ENCODE measurements around the gene MAP2K5. TPM values are rescaled to one million over a fixed set of nuclear protein-coding genes. Genes with fewer than 3 reads are reported as not detected.
"Not testable (repeated sequence)": the region's sequence is repeated elsewhere in the genome, so short reads cannot be mapped to it uniquely, and the experiment has no call there.

MAP2K5 gene
- polyA plus RNA-seq, 1 donor from 2014 or later: 15.2 TPM

GRCh38 chr15:67613708-67614107 lies 71.2 kb downstream of the MAP2K5 start:
- H3K9me3 Mint-ChIP-seq: no peaks in the 10 kb centered on the region
- no peak overlapping the region for H3K27ac Mint-ChIP-seq
- no peak overlapping the region for H3K4me3 Mint-ChIP-seq
- peaks cover 6% of the 10 kb centered on the region for H3K36me3 Mint-ChIP-seq
- H3K27me3 Mint-ChIP-seq: no peaks in the 10 kb centered on the region
- H3K4me1 Mint-ChIP-seq: no peaks in the 10 kb centered on the region

- H3K27ac Mint-ChIP-seq: peak overlapping the region in 1 of 3 donors; percentile 61
Measured at GRCh38 chr15:67615131-67615534, 72.6 kb downstream of the MAP2K5 start.

GRCh38 chr15:67618297-67618696 lies 75.8 kb downstream of the MAP2K5 start:
- no peak overlapping the region for H3K27ac Mint-ChIP-seq
- no peaks in the 10 kb centered on the region for H3K9me3 Mint-ChIP-seq
- H3K27me3 Mint-ChIP-seq: no peaks in the 10 kb centered on the region
- no peaks in the 10 kb centered on the region for H3K4me1 Mint-ChIP-seq
- H3K36me3 Mint-ChIP-seq: peaks cover 9% of the 10 kb centered on the region
- no peak overlapping the region for H3K4me3 Mint-ChIP-seq

More at GRCh38 chr15:67615131-67615534, 72.6 kb downstream of the MAP2K5 start:
- not testable (repeated sequence) for H3K27me3 Mint-ChIP-seq, H3K4me3 Mint-ChIP-seq, H3K9me3 Mint-ChIP-seq, H3K36me3 Mint-ChIP-seq, H3K4me1 Mint-ChIP-seq

GRCh38 chr15:67622110-67622509 lies 79.6 kb downstream of the MAP2K5 start:
- H3K36me3 Mint-ChIP-seq: peaks cover 7% of the 10 kb centered on the region
- H3K9me3 Mint-ChIP-seq: no peaks in the 10 kb centered on the region
- H3K4me3 Mint-ChIP-seq: peak overlapping the region in 1 of 4 donors; percentile 38

DNA sequence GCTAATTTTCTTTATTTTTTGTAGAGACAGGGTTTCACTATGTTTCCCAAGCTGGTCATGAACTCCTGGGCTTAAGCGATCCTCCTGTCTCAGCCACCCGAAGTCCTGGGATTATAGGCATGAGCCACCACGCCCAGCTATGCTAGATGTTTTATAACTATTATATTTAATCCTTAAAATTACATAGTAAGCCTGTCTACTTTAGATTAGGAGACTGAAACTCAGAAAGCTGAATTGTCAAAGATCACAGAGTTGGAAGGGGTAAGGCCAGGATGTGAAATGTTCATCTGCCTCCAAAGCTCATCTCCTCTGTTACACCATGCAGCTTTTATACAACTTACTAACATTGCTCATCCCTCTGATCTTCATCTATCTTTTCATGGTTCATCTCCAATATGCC lies 89.8 kb downstream of the MAP2K5 start:
- Mint-ChIP-seq H3K36me3 (peaks cover 12% of the 10 kb centered on the region), H3K27me3 (no peaks in the 10 kb centered on the region), H3K4me3 (no peak overlapping the region), H3K4me1 (peaks cover 5 to 7% (median 6%) of the 10 kb centered on the region in 3 donors), H3K9me3 (peaks cover 0 to 2% (median 0%) of the 10 kb centered on the region in 3 donors), H3K27ac (no peak overlapping the region)

More at GRCh38 chr15:67622110-67622509, 79.6 kb downstream of the MAP2K5 start:
- Mint-ChIP-seq H3K27me3 (no peaks in the 10 kb centered on the region), H3K27ac (no peak overlapping the region), H3K4me1 (no peaks in the 10 kb centered on the region)

- not testable (repeated sequence) for H3K9me3 Mint-ChIP-seq, H3K27me3 Mint-ChIP-seq, H3K4me1 Mint-ChIP-seq, H3K27ac Mint-ChIP-seq, H3K4me3 Mint-ChIP-seq
- H3K36me3 Mint-ChIP-seq: peaks cover 25% of the 10 kb centered on the region
Measured at GRCh38 chr15:67635950-67636349, 93.4 kb downstream of the MAP2K5 start.

GRCh38 chr15:67639591-67639990 lies 97.1 kb downstream of the MAP2K5 start:
- H3K36me3 Mint-ChIP-seq: peaks cover 21% of the 10 kb centered on the region
- no peaks in the 10 kb centered on the region for H3K4me1 Mint-ChIP-seq
- no peak overlapping the region for H3K27ac Mint-ChIP-seq
- H3K4me3 Mint-ChIP-seq: no peak overlapping the region
- H3K27me3 Mint-ChIP-seq: no peaks in the 10 kb centered on the region
- H3K9me3 Mint-ChIP-seq: peaks cover under 1 to 3% (median 3%) of the 10 kb centered on the region in 3 donors

DNA sequence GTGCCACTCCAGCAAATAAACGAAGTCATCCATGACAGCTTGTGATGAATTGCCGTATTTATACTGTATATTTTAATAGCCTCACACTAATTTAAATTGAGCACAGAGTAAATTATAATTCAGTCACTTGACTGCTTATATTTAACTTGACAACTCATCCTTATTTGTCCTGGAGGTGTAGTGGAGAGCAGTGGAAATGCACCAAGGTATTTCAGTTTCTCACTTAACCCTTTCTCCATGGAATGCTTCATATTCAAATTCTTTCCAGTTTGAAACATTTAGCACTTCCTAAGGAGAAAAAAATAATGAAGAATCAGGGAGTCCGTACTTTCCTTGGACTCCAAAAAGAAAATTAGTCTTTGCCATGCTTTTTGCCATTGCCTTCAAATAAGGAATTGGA lies 99.0 kb downstream of the MAP2K5 start:
- H3K9me3 Mint-ChIP-seq: peaks cover 0 to 3% (median 3%) of the 10 kb centered on the region in 3 donors
- no peaks in the 10 kb centered on the region for H3K27me3 Mint-ChIP-seq
- H3K4me3 Mint-ChIP-seq: no peak overlapping the region
- H3K36me3 Mint-ChIP-seq: peaks cover 21% of the 10 kb centered on the region
- H3K4me1 Mint-ChIP-seq: no peaks in the 10 kb centered on the region
- no peak overlapping the region for H3K27ac Mint-ChIP-seq

DNA sequence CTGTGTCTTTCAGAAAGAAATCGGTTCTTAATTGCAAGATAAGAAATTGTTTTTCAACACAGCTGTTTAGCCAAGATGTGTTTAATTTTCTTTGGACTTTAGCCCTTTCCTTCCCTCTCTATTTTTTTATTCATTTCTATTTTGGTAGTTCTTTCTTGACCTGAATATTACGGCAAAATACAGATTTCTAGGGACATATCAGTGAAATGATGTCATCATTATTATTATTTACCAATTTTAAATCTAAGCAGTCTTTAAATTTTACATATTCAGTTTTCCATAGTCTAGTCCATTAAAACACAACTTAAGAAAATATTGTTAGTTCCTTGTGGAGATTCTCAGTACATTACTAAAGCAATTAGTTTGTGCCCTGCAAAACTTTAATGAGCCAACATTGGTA lies 104.3 kb downstream of the MAP2K5 start:
- no peak overlapping the region for H3K4me3 Mint-ChIP-seq
- H3K9me3 Mint-ChIP-seq: peaks cover 0 to 3% (median 0%) of the 10 kb centered on the region in 3 donors
- H3K36me3 Mint-ChIP-seq: peaks cover 21% of the 10 kb centered on the region
- H3K4me1 Mint-ChIP-seq: peaks cover 0 to 2% (median 0%) of the 10 kb centered on the region in 3 donors
- no peak overlapping the region for H3K27ac Mint-ChIP-seq
- no peaks in the 10 kb centered on the region for H3K27me3 Mint-ChIP-seq

DNA sequence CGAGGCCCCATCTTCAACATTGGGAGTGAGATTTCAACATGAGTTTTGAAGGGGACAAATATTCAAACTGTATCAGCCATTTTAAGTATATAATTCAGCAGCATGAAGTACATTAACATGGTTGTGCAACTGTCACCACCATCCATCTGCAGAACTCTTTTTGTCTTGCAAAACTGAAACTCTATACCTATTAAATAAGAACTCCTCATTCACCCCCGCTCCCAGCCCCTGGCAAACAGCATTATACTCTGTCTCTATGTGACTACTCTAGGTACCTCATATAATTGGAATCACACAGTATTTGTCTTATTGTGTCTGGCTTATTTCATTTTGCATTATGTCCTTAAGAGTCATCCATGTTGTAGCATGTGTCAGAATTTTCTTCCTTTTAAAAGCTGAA lies 110.1 kb downstream of the MAP2K5 start:
- peaks cover 6 to 21% (median 13%) of the 10 kb centered on the region in 3 donors for H3K9me3 Mint-ChIP-seq
- H3K4me1 Mint-ChIP-seq: peaks cover 0 to 2% (median 0%) of the 10 kb centered on the region in 3 donors
- no peak overlapping the region for H3K4me3 Mint-ChIP-seq
- H3K36me3 Mint-ChIP-seq: peaks cover 31% of the 10 kb centered on the region
- no peak overlapping the region for H3K27ac Mint-ChIP-seq
- no peaks in the 10 kb centered on the region for H3K27me3 Mint-ChIP-seq

- Mint-ChIP-seq H3K27ac (no peak overlapping the region), H3K4me1 (peaks cover 3 to 13% (median 13%) of the 10 kb centered on the region in 3 donors), H3K4me3 (no peak overlapping the region), H3K9me3 (peaks cover 6% of the 10 kb centered on the region in 3 donors), H3K36me3 (peaks cover 22% of the 10 kb centered on the region), H3K27me3 (no peaks in the 10 kb centered on the region)
Measured at GRCh38 chr15:67660446-67660845, 117.9 kb downstream of the MAP2K5 start.

DNA sequence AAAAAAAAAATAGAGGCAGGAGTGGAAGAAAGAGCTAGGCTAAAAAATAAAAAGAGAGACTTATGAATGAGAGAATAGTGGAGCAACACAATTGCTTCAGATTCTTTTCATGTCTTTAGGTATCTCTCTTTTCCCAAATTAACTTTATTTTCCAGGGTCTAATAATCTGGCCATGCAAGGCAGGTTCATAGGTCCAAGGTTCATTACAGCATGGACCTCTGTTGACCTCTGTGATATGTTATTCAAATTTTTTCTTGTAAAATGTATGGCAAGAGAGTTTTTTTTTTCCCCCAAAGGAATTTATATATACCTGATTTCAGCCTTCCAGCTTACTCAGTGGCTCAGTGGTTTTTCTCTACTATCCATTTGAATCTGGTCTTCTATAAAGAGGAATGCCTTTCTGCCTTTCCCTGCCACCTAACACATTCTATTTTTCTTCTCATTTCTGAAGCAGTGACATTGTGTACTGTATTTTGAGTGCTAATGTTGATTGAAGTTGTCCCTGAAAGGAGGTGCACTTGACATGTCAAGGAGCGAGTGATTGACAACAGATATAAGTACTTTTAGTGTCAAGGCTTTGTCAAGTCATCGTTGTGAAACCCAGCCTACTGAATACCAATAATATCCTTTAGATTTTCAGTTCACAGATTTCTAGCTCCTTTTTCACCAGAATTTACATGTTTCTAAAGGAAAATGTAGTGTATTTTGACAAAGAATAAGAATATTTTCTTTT lies 118.5 kb downstream of the MAP2K5 start:
- Mint-ChIP-seq H3K9me3 (peaks cover 0 to 2% (median 0%) of the 10 kb centered on the region in 3 donors), H3K4me3 (no peak overlapping the region), H3K27ac (no peak overlapping the region), H3K27me3 (no peaks in the 10 kb centered on the region), H3K36me3 (peaks cover 16% of the 10 kb centered on the region), H3K4me1 (peaks cover 3 to 13% (median 13%) of the 10 kb centered on the region in 3 donors)

- H3K36me3 Mint-ChIP-seq: peaks cover 15% of the 10 kb centered on the region
Measured at GRCh38 chr15:67670647-67671305, 128.3 kb downstream of the MAP2K5 start.

GRCh38 chr15:67672834-67673233 lies 130.3 kb downstream of the MAP2K5 start:
- not testable (repeated sequence) for H3K4me1 Mint-ChIP-seq, H3K27me3 Mint-ChIP-seq, H3K4me3 Mint-ChIP-seq, H3K9me3 Mint-ChIP-seq
- H3K27ac Mint-ChIP-seq: peak overlapping the region in 1 of 3 donors; percentile 7
- peaks cover 11% of the 10 kb centered on the region for H3K36me3 Mint-ChIP-seq

More at GRCh38 chr15:67670647-67671305, 128.3 kb downstream of the MAP2K5 start:
- H3K9me3 Mint-ChIP-seq: no peaks in the 10 kb centered on the region
- no peak overlapping the region for H3K27ac Mint-ChIP-seq
- no peaks in the 10 kb centered on the region for H3K27me3 Mint-ChIP-seq
- H3K4me3 Mint-ChIP-seq: no peak overlapping the region
- H3K4me1 Mint-ChIP-seq: peaks cover 0 to 3% (median 0%) of the 10 kb centered on the region in 3 donors

DNA sequence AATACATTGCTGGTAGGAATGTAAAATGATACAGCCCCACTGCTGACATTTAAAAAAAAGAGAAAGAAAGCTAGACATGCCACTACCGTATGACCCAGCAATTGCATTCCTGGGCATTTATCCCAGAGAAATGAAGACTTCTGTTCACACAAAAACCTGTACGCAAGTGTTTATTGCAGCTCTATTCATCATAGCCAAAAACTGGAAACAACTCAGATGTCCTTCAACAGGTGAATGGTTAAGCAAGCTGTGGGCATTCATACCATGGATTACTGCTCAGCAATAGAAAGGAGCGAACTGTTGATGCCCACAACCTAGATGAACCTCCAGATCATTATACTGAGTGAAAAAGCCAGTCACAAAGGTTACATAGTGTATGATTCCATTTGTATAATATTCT lies 132.5 kb downstream of the MAP2K5 start:
- Mint-ChIP-seq H3K9me3 (no peaks in the 10 kb centered on the region), H3K36me3 (peaks cover 6% of the 10 kb centered on the region), H3K27me3 (no peaks in the 10 kb centered on the region), H3K4me3 (no peak overlapping the region), H3K27ac (no peak overlapping the region), H3K4me1 (no peaks in the 10 kb centered on the region)

DNA sequence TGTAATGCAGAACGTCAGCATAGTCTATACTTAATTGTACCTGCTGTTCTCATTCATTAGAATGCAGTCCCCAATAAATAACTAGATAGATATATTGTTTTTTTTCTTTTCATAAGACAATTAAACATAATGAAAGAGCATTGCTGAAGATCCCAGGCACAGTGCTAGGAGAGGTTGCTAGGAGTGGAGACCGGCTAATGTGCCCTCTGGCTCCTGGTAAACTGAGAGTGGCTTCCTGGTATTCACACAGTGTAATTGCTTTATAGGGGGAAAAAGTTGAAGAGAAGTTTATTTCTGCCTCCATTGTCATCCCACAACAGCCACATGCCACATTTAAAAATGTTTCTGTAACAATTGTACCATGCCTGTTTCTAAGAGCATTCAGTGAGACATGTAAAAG lies 135.6 kb downstream of the MAP2K5 start:
- H3K4me3 Mint-ChIP-seq: no peak overlapping the region
- no peaks in the 10 kb centered on the region for H3K4me1 Mint-ChIP-seq
- no peaks in the 10 kb centered on the region for H3K9me3 Mint-ChIP-seq
- no peaks in the 10 kb centered on the region for H3K27me3 Mint-ChIP-seq
- H3K27ac Mint-ChIP-seq: no peak overlapping the region
- H3K36me3 Mint-ChIP-seq: peaks cover under 1% of the 10 kb centered on the region

All from IgD-negative memory B cell (primary cell).